SK-N-SH treated with all-trans-retinoic acid at 6 μM for 48 hours (cell line): ENCODE measurements around the gene MS4A14.

ENCODE experiments used
- ARNTL ChIP-seq: fragments of 450-650 bp; formaldehyde crosslinking; IDR thresholded peaks from 2 replicates; pipeline ENCODE4 v1.5.0; 2020; ENCODE audit warnings: low read depth, mild to moderate bottlenecking, moderate library complexity, borderline replicate concordance
- BACH2 ChIP-seq: fragments of 250-450 bp; sonication (Bioruptor Pico); IDR thresholded peaks from 2 replicates; pipeline ENCODE4 v1.9.0; 2021; ENCODE audit warnings: mild to moderate bottlenecking, borderline replicate concordance
- ESRRG ChIP-seq: fragments of 250-450 bp; sonication (Bioruptor Pico); IDR thresholded peaks from 2 replicates; pipeline ENCODE4 v1.6.1; 2021; ENCODE audit warnings: mild to moderate bottlenecking
- PATZ1 ChIP-seq: fragments of 250-450 bp; sonication (Bioruptor Pico); IDR thresholded peaks from 2 replicates; pipeline ENCODE4 v1.8.0; 2020; ENCODE audit warnings: mild to moderate bottlenecking, moderate library complexity, borderline replicate concordance
- POU6F1 ChIP-seq: fragments of 250-450 bp; sonication (Bioruptor Pico); IDR thresholded peaks from 2 replicates; pipeline ENCODE4 v1.8.0; 2021; ENCODE audit warnings: low read depth, mild to moderate bottlenecking, moderate library complexity, borderline replicate concordance
- RARB ChIP-seq: fragments of 250-450 bp; sonication (Bioruptor Pico); IDR thresholded peaks from 2 replicates; pipeline ENCODE4 v1.8.0; 2021; ENCODE audit warnings: mild to moderate bottlenecking, moderate library complexity
- TOX ChIP-seq: fragments of 250-450 bp; sonication (Bioruptor Pico); IDR thresholded peaks from 2 replicates; pipeline ENCODE4 v1.8.0; 2021; ENCODE audit warnings: mild to moderate bottlenecking, moderate library complexity, borderline replicate concordance
- TSHZ2 ChIP-seq: fragments of 250-450 bp; sonication (Bioruptor Pico); IDR thresholded peaks from 2 replicates; pipeline ENCODE4 v1.5.0; 2020; ENCODE audit warnings: mild to moderate bottlenecking, moderate library complexity
- ZC3H10 ChIP-seq: fragments of 250-450 bp; sonication (Bioruptor Pico); IDR thresholded peaks from 2 replicates; pipeline ENCODE4 v1.5.1; 2021; ENCODE audit warnings: mild to moderate bottlenecking, moderate library complexity

DNA sequence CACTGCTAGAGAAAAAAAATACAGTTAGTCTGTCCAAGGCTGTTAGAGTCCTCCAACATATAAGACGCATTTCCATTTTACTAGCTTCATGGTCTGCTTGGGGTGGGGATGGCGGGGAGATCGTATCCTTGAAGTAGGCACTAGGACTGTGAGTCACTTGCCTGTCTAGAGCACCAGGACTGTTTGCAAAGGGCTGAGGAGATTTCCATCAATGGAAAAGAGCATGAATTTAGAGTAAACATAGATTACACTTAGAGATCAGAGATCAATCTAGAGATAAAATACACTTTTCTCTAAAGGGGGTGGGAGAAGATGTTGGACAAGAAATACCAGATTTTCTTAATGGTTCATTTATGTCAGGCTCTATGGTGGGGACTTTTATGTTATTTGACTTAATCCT lies 19.7 kb upstream of the MS4A14 start:
- TF ChIP-seq POU6F1 (CRISPR knock-in tag) (no peak), TSHZ2 (no peak), TOX (no peak), ESRRG (CRISPR knock-in tag) (no peak), PATZ1 (CRISPR knock-in tag) (no peak), ZC3H10 (no peak), RARB (CRISPR knock-in tag) (no peak), ARNTL (CRISPR knock-in tag) (no peak), BACH2 (CRISPR knock-in tag) (no peak)
